ENCODE results near the gene USP14.

Gene USP14

GRCh38 chr18:251572-251971 is 93.2 kb downstream of the USP14 start:
- no peak for DNase-seq (ENCODE audit: low read depth)
- no peak overlapping the region for H3K4me3 ChIP-seq (ENCODE audit: low read depth, low read length)
- TF ChIP-seq CTCF (IDR thresholded peaks at IDR 0.05; ENCODE audit: insufficient read depth, low read depth, low read length, missing control alignments), result no peak

- no peak overlapping the region for H3K4me3 ChIP-seq (ENCODE audit: low read depth, low read length)
- DNase-seq (ENCODE audit: low read depth), result no peak
- TF ChIP-seq CTCF (IDR thresholded peaks at IDR 0.05; ENCODE audit: insufficient read depth, low read depth, low read length, missing control alignments), result no peak
Observed at GRCh38 chr18:253121-253520, 94.8 kb downstream of the USP14 start.

GRCh38 chr18:255171-255570 is 96.8 kb downstream of the USP14 start:
- no peak for TF ChIP-seq CTCF (IDR thresholded peaks at IDR 0.05; ENCODE audit: insufficient read depth, low read depth, low read length, missing control alignments)
- H3K4me3 ChIP-seq (ENCODE audit: low read depth, low read length), result no peak overlapping the region
- DNase-seq (ENCODE audit: low read depth), result no peak

DNA sequence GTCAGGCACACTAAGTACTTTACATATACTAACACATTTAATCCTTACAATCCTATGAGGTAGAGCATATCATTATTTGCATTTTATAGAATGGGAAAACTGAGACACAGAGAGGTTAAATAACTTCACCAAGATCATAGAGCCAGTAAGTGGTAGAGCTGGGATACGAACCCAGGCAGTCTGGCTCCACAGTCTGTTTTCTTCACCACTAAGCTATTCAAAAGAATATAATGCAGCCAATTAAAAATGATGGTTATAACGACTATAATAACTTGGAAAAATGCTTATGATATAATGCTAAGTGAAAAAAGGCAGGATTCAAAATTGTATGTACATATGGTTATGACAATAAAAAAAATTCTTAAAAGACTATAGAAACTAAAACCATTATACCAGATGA is 102.2 kb downstream of the USP14 start:
- no peak for DNase-seq (ENCODE audit: low read depth)
- H3K4me3 ChIP-seq (ENCODE audit: low read depth, low read length), result no peak overlapping the region
- no peak for TF ChIP-seq CTCF (IDR thresholded peaks at IDR 0.05; ENCODE audit: insufficient read depth, low read depth, low read length, missing control alignments)

DNA sequence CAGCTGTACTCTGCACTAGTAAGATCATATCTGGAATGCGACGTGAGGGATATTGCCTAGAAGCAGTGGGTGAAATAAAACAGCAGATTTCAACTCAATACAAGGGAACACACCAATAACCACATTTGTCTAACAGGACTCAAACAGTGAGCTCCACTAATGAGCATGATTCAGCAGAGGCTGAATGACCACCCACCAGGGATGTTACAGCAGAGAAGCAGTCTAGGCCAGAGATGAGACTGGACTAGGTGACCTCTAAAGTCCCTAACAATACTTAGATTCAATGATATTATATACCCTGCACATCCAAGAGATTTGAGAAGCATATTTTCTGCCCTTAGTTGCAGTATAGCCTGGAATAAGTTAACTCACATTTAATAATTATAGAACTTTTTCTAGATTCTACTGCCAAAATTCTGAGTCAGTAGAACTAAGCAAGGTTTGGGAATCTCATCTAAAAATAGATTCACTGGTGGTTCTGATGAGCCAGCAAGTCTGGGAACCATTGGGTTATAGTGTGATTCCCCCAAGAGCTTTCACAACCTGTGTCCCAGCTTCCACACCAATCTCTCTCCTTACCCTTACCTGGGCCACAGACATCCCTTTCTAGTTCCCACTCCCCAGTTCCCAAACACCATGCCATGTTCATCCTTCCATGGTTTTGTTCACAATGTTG is 103.2 kb downstream of the USP14 start:
- no peak for TF ChIP-seq CTCF (IDR thresholded peaks at IDR 0.05; ENCODE audit: insufficient read depth, low read depth, low read length, missing control alignments)
- DNase-seq (ENCODE audit: low read depth), result no peak
- H3K4me3 ChIP-seq (ENCODE audit: low read depth, low read length), result no peak overlapping the region

Measured in GM12865 (cell line).